HG03025 (cell line): ENCODE results near the gene ARHGAP20.

ENCODE experiments used
- ATAC-seq: cut with Tn5 transposase; IDR thresholded peaks from one replicate; pipeline ENCODE4 v1.9.1; 2021; ENCODE audit warnings: mild to moderate bottlenecking, moderate library complexity; ENCODE audit not compliant: unreplicated experiment, low FRiP score

Gene ARHGAP20

DNA sequence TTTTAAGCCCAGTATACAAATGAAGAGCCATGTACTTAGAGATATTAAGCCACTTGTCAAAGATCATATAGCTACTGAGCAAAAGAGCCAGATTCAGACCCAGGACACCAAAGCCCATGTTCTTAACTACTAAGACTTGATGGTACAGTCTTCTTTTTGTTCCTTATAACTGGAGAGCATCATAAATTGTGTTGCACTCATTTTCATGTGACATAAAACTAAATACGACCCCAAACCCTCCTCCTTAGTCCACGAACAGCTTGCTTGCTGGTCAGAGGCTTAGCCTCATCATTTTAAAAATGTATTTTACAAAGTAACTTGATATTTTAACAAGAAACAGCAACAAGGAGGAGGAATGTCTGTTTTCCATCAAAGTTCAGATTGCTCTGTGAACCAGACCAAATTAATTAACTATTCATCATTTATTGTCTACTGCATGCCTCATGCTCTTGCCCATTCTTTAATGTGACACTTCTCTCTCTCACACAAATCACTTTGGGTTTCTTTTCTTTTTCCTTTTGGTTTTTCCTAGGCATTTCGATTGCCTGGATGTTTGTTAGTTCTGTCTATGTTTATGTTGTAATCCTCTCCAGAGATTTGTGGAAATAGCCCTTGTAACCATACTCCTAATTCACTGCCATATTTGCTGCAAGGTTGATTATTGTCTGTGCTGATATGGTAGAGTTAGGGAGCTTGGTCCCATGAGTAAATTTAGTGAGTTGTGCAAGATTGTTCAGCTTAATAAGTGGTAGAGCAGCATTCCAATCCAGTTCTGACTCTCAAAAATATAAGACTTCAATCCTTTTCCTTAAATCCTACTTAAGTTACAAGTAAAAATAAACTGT is 8.4 kb upstream of the ARHGAP20 start:
- ATAC-seq: no peak

DNA sequence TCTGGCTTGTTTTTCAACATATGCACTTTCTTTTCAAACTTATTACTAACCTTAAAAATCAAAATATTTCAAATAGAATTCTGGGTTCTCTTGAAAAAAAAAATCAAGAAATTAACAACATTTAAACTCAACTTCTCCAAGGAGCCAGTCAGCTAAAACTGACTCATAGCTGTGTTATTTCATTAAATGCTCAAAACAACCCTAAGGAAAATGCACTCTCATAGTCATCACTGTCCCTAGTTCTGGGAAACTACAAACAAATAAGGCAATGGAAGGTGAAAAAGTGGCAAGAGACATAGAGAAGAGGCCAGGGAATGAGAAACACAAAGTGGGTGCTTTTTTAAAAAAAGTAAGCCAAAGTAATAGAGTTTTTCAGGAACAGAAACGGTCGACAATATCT is 4.1 kb upstream of the ARHGAP20 start:
- no peak for ATAC-seq

DNA sequence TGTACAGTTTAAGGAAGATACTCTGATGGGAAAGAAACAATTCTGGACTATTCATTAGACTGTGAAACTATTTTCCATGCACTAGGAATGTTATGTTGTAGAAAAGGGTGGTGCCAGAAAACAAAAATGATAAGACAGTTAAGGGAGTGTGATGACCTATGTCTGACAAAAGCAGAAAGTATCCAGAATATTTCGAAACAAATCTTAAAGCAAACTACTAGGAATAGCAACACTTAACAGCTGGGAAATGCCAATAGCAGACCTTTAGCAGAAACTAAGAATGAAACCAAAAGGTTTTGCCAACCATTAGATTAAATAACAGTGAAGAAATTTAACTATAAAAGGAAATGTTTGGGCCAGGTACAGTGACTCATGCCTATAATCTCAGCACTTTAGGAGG is 3.3 kb upstream of the ARHGAP20 start:
- no peak for ATAC-seq

DNA sequence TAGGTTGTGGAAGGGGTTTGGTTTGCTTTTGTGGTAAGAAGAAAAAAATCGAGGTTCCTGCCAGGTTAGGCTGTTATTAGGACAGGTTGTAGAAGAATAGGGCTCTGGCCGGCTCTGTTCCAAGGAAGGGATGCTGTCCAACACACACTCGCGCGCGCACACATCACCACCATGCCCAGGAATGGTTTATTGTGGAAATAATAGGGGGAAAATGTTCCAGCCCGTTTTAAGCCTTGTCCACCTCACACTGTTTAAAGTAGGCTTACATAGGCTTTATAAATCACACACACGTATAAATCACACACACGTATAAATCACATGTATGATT is 1.2 kb upstream of the ARHGAP20 start:
- ATAC-seq: no peak

DNA sequence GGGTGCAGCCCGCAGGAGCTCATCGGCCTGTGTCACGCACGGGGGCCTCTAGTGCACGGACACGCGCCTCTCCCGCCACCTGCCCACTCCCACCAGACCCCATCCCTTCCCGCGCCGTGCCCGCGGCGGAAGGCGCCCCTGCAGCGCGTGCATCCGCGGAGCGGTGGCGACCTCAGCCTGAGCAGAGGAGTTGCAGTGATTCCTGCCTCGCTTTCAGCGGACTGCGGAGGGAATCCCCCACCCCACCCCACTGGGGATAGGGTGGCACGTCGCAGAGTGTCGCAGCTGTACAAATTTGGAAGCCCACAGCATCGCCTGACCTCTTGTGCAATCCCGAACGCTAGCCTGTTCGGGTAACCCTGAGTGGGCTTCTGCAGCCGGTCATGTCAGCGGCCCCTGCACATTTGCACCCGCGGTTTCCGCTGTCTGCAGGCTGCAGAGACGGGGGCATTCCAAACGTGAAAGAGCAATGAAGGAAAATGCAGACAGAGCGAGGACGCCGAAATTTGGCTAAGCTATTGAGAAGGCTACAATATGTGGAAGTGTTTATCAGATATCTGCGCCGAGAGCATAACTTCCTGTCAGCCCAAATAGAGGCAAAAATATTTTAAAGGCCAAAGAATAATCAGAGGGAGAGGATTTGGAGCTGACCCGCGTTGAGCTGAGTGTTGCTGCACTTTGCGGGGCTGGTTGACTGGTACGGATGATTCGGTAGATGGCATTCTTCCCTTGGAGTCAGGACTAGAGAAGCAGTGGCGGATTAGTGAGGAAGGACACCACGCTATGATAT is 617 bp upstream of the ARHGAP20 start:
- ATAC-seq: peak; percentile 13

DNA sequence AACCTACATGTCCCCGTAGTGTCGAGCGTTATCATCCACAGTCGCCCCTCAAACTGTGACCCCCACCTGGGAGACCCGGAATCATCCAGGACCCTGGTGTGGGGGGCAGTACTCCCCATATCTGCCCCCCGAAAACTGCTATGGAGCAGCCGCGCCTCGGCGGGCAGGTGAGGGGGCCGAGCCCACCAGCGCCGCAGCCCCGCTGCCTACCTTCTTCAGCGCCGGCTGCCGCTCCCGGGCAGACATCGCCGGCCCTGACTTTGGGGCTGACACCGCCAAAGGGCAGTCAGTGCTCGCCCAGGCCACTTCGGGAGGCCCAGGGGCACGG is 825 bp downstream of the ARHGAP20 start:
- ATAC-seq: peak; percentile 5

DNA sequence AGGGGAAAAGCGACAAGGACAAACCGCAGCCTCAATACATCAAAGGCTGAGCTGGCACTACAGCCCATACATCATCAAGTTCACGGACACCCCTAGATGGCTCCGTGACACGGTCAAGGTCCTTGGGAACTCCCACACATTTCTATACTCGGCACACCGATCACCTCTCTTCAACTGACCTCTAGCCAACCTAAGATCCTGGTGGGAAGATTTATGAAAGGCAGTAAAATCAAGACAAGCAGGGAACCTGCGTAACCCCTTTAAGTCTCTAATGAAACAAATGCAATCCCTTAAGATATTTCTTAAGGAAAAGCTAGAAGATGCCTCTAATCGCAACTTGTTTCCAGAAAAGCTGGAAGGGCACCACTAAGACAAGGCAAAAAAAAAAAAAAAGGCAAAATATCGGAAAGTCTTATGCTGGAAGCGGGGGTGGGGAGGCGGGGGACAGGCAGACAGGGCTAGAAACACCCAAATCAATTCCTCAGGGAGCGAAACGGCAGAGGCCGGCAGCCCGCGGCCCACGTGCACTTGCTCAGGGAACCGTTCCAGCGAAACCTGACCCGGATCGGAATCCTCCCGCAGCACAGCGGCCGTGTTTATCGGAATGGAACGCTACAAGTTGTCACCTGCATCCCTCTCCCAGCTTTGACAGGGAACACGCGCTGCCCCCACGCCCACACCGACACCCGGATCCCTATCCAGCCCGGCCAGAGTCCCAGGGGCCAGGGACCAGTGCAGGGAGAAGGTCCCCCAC is 1.4 kb downstream of the ARHGAP20 start:
- ATAC-seq: no peak

DNA sequence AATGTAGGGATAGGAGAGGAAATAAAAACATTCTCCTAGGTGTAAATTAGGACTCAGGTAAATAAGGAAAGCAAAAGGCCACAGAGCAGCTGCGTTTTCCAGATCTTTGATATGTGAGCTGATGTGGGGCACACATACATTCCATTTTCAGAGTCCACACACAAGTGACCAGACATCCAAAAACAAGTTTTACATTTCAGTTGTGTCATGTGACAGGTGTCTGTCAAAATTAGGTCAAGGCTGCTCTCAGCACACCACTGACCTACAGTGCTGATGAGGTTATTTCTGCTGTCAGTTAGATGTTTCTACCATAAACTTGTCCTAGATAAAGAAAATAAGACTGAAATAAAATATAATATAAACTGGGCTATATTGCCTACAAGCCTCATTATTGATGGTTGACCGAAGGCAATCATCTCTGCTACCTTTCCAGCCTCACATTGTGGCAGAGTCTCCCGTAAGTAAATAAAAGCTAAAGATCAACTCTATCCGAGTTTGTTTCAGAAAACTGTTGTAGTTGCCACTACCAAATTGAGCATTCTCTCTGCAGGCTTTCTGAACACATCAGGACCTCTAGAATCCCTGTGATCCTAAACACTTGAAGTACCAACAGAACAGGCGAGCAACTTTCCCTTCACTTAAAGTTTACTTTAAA is 7.9 kb downstream of the ARHGAP20 start:
- ATAC-seq: no peak

DNA sequence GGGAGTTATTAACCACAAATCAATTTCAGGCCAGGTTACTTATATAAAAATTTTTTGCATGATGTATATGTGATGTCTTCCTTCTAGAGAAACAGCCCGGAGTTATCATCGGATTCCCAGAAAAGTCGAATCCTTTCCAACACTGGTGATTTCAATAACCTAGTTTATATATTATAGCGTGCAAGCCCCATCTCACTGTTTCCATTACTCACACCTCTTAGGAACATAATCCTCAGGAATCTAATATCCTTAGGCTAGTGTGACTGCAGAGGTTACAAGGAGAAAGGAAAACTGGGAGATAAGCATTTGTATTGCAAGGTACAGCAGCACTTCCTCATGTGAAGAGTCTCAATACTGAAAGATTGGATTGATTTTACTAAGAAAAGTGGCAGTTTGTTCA is 20.3 kb downstream of the ARHGAP20 start:
- ATAC-seq: no peak

DNA sequence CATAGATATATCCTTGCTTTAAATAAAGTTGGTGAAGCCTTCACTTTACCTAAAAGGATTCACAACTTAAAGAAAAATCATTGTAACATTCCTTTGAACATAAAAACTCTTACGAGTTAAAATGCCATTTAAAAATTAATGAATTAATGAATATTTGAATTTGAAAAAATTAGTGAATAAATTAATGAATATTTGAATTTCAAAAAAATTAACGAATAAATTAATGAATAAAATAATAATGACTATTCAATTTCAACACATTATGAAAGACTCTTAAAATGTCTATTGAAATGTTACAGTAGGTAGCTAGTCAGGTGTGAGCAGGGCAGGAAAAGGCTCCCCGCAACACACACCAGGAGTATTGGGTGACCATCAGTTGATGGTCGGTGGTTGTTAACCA is 22.9 kb downstream of the ARHGAP20 start:
- ATAC-seq: no peak

DNA sequence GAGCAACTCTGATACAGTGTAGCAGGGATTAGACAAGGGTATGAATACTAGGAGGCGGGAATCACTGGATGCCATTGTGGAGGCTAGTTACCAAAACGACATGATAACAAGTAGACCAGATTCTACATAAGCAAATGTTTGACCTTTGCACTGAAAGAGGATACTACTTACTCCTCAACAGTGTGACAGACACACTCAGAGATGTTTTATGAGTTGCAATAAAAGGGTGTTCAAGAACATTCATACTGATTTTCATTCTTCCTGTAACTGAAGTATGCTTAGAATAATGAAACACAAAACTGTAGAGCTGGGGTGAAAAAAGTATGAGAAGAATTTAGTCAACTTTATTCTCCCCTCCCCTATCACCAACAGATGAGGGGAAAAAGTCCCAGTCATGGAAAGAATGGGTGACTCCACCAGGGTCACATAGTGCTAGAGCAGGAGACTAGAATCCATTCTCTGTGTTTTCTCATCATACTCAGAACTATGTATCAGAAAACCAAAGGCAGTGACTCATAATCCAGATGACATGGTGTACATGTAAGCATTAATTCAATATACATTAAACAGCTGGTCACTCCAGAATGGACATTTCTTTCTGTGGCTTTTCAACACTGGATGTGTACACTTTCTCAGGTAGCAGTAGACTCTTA is 32.8 kb downstream of the ARHGAP20 start:
- ATAC-seq: no peak

DNA sequence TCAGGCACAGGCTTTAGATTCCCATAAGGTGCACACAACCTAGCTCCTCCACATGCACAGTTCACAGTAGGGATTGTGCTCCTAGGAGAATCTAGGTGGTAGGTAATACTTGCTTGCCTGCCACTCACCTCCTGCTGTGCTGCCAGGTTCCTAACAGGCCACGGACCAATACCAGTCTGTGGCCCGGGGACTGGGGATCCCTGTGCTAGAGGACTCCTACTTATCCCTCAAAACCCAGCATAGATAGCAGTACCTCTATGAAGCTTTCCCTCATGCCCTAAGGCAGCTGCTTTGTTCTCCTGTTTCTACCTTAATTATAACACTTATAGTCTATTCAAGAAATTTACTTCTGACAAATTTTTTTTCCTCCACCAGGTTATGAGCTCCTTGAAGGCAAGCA is 36.7 kb downstream of the ARHGAP20 start:
- ATAC-seq: no peak

DNA sequence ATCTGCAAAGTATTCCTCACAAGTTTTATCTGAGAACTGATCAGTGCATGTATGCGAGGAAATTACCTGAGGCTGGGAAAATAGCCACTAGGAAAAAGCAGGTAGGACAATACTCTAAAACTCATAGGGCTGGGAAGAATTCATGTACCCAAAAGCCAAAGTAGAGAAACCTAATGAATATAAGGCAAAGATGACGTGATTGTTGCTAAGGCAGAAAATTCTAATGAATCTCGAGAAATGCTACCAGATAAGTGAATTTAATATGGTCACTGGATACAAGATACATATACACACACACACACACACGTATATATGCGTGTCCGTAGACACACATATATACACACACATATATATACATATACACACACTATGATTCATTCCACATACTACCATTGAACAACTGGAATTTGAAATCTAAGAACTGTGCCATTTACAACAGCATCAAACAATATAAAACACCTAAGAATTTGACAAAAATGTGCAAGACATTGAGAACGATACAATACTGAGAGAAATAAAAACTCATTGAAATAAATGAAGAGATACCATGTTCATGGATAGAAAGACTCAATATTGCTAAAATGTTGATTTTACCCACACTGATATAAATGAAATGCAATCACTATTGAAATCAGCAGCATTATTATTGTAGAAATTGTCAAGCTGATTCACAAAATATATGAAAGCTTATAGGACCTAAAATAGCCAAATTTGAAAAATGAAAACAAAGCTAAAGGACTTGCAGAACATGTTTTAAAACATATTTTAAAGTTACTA is 46.4 kb downstream of the ARHGAP20 start:
- no peak for ATAC-seq

DNA sequence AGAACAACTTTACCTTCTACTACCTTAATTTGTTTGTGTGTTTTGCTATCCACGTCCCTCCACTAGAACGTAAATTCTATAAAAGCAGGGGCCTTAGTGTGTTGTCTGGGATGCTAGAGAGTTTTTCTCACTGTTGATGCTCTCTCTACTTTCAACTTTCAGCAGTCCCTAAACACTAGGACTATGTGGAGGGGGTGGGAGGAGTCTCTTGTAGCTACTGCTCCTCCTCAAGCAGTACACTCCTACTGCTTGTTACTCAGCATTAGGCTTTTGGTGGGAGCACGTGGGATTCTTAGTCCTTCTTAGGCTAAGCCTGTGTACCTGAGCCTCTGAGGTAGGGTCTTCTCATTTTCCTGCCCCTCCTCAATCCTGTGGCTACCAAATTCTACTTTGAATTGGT is 56.3 kb downstream of the ARHGAP20 start:
- ATAC-seq: no peak

DNA sequence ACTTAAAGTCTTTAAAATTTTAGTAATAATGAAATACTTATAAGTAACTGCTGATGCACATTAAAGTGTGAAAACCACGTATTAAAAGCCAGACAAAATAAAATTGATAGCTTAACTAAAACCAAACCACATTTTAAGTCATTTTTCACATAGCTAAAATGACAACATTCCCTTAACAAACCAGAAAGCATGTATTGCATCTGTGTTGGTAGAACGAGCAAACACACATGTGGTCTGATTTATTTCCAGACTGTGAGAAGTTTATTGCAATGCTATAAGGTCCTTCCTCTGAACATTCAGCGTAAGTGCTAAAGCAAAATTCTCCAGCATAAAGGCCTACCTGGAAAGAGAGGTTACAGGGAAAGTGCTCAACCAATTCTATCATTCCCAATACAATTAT is 57.8 kb downstream of the ARHGAP20 start:
- no peak for ATAC-seq

DNA sequence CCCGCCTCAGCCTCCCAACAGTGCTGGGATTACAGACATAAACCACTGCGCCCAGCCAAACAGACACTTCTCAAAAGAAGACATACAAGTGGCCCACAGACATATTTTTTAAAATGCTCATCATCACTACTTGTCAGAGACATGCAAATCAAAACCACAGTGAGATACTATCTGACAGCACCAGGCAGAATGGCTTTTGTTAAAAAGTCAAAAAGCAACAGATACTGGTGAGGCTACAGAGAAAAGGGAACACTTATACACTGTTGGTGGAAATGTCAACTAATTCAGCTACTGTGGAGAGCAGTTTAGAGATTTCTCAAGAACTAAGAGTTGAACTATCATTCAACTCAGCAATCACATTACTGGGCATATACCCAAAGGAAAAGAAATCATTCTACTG is 67.0 kb downstream of the ARHGAP20 start:
- no peak for ATAC-seq

DNA sequence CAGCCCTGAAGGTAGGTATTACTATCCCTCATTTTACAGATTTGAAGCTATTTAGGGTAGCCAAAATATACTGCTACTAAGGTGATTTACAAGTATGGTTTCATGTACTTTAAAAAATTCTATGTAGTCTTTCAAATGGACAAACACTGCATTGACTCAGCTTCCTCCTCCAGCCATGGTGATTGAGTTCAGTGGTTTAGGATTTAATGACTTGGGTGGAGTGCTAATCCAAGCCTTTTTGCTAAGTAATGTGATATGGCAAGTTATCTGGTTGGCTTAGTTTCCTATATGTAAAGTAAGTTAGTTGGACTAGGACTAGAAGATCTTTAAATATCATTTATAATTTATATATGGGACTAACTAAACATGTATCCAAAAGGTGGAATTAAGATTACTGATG is 77.9 kb downstream of the ARHGAP20 start:
- ATAC-seq: no peak

DNA sequence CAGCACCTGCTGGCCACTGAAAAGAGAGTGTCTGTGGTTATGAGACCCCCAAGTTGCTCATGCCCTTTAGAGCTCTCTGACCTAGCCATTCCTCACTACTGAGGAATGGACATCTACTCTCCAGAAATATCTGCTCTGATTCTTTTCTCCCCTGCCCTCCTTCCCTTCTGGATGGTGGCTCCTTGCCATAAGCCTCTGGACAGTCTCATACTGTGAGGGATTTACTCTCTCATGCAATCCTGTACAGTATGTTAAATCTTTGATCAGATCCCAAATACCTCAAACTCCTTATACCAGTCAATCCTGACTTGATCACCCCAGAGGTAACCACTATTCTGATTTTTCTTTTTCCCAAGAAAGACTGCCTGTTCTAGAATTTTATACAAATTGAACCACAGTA is 80.7 kb downstream of the ARHGAP20 start:
- no peak for ATAC-seq

DNA sequence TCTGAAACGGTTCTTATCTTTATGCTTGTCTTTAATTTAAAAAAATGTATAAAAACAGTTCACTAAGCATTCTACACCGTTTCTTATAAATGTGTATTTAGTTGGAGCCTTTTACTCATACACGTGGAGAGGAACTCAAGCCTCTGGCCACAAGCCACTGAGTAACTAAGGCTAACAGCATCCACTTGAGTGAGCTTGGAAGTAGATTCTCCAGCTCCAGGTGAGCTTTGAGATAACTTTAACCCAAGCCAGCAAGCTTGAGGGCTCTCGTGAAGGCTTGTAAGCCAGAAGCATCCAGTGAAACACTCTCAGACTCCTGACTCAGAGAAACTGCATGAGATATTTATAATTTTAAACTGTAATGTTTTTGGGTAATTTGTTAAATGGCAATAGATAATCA is 82.6 kb downstream of the ARHGAP20 start:
- no peak for ATAC-seq

DNA sequence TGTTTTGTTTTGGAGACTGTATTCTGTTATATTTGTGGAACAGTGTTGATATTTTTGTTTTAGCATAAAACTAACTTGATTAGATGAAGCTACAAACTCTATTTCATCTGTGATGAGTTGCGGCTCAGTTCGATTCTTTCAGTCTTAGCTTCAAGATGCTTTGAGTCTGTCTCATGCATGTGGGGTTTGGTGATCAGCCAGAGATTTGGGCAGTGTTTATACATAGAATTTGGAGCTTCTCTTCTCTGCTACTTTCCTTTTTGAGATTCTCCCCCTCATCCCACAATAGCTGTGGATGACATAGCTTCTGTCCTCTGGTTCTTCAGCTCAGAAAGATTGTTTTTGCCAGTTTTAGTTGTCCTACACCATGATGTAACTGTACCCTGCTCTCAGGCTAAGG is 90.4 kb downstream of the ARHGAP20 start:
- ATAC-seq: no peak
